CD4-positive, alpha-beta T cell treated with Interleukin-6 for 4 hours (primary cell): ENCODE measurements around the gene ERGIC1.
A peak's percentile ranks its signal among the peaks of the same experiment; 100 is the strongest.

Source experiments
- DNase-seq: peaks from one replicate; pipeline ENCODE4 v3.0.0-alpha.2; 2020; ENCODE audit warnings: mixed read lengths

Gene ERGIC1

DNA sequence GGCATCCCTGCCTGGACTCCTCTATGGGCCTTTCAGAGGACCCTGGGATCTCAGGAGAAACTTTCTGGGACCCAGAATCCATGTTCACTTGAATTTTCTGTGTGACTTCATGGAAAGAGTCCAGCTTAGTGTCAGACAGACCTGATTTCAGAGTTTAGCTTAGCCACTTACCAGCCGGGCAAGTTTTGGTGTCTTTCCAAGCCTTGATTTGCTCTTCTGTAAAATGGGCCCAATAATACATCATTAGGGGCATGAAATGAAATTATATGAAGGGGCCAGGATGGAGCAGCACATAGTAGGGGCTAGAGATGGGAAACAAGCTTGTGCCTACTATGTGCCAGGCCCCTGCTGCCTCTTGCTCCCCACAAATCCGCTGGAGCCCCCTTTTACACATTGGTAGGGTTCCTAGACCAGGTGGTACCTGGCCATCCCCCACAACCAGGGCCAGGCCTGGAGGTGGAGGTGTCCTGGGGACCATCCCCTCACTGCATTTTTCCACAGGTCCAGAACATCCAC is 92.0 kb downstream of the ERGIC1 start:
- DNase-seq: no peak

DNA sequence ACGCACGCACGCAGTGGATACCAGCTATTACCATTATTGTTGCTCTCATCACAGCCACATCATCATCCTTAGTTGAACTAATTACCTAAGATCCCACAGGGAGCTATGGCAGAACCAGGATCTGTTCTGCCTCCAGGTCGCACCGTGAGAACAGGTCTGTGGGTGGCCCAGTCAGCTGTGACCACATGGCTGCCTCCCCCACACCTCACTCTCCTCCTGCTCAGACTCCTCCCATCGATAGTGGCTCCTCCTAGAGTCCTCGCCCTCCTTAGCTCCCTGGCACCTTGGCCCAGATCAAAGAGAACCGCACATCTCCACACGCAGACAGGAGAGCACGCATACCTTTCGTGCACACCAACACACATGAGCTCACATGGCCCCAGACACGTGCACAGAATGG is 92.7 kb downstream of the ERGIC1 start:
- no peak for DNase-seq

DNA sequence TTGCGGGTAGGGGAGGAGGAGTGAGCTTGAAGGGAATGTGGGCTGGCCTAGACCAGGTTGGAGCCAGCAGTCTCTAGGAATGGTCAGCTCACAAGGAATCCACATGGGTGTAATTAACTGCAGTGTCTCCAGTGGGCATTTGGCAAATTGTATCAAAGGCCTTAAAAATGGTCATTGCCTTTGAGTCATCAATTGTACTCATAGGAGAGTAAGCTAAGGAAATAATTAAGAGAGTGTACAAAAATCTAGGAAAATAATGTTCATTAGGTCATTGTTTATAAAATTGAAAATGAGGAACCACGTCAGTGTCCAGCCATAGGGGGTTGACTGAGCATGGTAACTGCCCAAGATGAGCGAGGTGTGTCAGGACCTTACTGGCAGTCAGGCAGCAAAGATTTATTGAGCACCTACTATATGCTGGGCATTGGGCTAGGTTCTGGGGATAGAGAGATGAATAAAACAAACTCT is 95.4 kb downstream of the ERGIC1 start:
- DNase-seq: no peak

DNA sequence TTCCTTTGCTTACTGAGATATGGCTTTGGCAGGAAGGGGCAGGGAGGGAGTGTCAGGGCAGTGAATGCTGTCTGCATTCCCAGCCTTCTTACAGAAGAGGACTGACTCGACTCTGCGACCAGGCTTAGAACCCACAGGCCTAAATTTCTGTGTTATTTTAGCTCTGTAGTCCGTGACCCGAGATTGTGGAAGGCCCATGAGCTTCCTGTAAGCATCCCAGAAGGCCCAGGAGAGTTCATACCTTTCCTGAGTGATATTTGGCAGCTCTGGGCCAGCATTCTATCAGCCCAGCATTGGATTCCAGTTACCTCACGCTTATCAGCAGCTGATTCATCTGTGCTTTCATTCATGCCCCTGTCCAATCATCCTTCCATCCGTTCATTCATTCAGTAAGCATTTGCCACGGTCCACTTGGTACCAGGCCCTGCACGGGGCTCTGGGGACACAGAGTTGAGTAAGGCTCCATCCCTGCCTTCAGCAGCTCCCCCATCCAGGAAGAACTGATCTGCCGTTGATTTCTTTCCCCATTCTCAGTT is 97.0 kb downstream of the ERGIC1 start:
- no peak for DNase-seq

DNA sequence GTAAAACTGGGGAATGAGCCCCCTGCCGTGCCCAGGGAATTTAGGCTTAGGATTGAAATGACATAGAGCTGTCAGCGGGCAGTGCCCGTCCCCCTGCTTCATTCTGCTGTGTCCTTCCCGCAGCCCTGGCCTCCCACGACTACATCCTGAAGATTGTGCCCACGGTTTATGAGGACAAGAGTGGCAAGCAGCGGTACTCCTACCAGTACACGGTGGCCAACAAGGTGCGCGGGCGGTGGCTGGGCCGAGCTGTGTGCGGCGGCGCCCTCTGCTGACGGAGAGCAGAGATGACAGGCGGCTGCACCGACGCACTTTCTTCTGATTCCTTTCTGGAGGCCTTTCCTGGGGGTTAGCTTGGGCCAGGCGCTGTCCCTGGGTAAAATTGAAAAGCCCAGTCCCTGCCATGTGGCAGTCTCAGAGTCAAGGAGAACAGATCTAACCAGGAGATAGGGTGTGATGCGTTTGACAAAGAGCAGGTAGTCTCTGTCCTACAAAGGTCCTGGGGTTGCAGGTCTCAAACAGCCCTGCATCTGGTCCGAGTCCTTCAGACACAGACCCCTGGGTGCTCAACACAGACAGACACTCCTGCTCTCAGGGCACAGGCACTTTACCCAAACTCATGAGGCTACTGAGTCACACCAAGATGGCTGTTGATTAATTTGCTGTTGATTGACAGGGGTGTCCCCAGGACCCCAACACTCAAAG is 98.4 kb downstream of the ERGIC1 start:
- peak; percentile 79 for DNase-seq

DNA sequence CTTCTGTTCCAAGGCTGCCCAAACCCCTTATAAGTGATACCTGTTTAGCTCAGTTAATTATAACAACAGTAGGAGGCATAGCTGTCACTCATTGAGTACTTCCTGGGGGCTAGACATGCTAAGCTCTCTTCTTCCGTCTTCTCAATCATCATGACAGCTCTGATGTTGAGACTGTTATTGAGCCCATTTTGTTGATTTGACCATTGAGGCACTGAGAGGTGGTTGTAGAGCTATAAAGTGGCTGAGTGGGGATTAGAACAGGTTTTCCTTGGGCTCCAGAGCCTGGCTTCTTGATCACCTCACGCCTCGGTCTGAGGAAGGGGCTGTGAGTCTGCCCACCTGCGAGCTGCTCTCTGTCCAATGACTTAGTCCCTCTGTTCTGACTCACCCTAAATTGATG is 99.2 kb downstream of the ERGIC1 start:
- DNase-seq: no peak

DNA sequence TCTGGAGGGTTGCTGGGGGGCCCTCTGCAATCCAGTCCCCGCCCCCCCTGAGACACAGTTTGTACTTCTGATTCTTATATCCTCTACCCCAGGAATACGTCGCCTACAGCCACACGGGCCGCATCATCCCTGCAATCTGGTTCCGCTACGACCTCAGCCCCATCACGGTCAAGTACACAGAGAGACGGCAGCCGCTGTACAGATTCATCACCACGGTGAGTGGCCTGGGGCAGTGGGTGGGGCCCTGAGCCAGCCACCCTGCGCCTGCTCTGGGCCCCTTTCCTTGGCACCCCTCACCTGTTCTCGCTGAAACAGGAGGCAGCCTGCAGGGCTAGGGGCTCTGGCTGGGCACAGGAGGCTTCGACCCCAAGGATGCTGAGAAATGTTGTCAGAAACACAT is 101.0 kb downstream of the ERGIC1 start:
- DNase-seq: no peak

DNA sequence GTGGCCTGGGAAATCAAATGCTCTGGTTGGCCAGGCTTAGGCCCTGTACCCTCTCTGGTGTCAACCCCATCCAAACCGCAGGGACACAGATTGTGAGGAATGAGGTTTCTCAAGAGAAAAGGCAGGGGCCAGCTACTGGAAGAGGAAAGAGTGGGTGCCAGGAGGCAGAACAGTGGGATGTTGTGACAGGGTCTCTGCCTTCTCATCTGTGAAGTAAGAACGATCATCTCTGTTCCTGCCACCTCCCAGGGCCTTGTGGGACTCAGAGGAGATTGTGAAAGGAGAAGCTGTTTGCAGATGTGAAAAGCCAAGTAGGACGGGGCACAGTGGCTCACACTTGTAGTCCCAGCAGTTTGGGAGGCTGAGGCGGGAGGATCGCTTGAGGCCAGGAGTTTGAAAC is 102.3 kb downstream of the ERGIC1 start:
- DNase-seq: no peak

DNA sequence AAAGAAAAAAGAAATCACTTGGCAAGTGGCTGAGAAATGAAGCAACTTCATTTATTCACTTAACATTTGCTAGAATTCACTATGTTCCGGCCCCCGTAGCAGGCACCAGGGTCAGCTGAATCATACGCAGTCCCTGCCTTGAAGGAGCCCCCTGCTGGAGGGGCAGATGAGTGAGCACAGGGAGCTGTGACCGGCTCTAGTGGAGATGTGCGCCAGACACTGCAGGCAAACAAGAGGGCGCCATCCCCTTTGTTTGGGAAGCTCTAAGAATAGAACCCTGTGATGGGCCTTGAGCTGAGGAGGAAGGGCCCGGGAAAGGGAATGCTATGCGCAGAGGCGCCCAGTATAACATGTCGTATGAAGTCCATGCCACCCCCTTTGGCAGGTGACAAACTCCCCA is 105.0 kb downstream of the ERGIC1 start:
- DNase-seq: no peak

DNA sequence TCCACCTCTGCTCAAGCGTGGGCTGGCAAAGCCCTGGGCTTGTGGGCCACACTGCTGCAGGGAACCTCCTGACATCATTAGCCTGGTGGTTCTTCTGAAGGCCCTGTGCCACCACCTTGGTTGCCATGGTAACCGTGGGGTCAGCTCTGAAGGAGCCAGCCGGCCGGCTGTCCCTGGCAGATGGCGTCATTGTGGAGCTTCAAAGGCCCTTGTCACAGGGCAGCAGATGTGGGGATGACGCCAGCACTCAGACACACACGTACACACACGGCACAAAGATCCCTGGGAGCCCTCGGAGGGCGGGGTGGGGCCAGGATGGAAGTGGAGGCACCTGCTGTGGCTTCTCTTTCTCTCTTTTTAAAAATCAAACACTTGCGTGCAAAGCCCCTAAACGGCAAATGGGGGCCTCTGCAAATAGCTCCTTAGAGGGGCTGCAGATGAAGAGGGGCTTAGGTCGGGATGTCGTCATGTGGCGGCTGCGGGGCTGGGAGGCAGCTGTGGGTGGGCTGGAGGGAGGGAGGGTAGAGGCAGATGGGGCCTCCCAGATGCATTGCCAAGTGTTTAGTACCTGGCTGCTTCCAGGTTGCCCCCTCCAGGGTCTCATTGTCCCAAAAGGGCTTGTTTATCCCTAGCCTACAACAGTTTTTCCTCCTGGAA is 105.7 kb downstream of the ERGIC1 start:
- no peak for DNase-seq

DNA sequence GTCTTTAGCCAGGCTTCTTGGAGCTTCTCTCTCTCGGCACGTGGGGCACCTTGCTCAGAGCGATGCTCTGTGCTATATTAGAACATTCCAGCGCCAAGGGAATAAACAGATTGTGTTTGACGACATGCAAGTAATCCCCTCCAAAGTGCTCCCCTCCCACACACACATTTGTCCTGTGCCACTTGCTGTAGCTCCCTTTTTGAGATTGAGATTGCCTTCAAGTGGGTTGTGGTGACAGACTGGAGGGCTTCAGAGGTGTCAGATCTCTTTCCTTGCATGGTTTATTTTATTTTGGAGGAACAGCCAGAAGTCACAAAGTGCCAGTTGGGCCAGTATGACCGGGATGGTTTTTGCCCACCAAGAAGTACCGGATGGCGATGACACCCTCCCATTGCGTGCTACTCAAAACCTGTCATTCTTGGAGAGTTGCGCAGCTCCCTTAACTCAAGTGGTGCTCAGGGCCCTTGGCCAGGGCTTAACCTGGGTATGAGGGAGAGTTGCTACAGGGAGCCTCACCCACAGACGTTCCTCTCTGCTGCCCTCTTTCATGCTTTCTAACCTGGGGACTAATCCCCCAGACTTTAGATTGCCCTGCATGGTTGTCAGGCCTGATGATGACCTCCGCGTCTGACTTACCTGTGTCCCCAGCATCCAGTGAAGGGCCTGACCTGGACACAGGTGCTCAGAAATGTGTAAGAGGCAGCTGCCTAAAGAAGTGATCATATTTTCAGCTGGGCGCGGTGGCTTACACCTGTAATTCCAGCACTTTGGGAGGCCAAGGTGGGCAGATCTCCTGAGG is 106.4 kb downstream of the ERGIC1 start:
- DNase-seq: no peak

DNA sequence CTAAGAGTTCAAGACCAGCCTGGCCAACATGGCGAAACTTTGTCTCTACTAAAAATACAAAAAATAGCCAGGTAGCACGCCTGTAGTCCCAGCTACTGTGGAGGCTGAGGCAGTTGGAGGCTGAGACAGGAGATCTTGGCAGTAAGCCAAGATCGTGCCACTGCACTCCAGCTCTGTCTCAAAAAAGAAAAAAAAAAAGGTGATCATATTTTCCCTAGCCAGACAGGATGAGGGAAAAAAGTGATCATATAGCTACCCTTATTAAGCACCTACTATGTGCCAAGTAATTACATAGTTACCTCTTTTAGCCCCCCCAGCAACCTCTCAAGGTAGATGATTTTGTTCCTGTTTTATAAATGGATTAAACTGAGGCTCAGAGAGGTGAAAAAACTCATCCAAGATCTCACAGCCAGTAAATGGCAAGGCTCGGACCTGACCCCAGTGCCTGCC is 107.0 kb downstream of the ERGIC1 start:
- no peak for DNase-seq

DNA sequence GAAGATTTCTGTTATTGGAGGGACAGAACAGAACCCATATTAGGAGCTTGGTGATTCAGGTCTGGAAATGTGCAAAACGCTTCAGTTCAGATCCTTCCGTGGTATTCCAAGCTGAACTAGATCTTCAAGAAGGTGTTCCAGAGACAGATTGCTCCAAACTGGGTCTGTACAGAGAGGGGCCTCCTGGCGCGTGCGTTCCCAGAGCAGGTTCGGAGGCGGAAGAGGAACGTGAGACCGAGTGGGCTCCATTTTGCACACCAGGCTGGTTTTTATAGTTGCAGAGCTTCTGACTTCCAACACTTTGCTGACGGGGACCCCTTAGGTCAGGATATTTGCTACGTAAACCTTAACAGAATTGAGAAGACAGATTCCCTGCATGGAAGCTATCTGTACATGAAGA is 108.5 kb downstream of the ERGIC1 start:
- no peak for DNase-seq

DNA sequence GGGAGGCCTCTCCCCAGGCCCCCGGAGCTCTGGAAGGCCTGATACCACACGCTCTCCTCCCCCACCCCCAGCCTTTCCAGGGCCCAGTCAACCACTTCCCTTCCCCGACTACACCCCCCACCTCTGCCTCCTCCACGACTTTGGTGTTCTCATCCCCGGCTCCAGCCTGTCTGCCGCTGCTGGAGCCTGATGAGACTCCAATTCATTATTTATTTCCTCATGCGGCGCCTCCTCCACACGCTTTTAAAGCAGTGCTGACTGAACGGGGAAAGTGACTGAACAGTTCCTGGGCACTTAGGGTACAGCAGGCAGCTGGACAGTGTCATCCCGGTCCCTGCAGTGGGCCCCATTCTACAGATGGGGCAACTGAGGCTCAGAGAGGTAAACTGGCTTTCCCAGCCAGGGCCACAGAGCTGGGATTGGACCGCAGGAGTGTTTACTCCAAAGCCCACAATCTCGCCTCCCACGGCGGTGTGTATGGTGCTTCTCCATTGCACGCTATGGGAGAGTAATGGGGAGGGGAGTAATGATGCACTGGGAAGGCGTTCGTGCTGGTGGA is 109.3 kb downstream of the ERGIC1 start:
- DNase-seq: no peak

DNA sequence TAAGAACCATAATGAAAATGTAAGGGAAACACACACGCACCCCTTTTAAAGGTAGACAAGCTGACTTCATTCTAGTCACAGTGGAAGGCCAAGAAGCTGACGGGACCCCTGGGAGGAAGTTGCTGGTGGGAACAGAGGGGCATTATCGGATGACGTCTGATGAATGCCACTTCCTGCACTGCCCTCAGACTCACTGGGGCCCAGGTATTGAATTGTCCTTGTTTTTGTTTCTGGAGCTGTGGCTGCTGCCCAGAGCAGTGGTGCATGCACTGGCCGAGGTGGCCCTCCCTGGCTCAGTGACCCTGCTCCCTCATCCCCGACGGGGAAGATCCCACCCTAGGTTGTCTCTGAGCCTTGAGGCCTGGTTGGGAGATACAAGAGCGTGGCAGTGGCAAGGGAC is 109.9 kb downstream of the ERGIC1 start:
- no peak for DNase-seq

DNA sequence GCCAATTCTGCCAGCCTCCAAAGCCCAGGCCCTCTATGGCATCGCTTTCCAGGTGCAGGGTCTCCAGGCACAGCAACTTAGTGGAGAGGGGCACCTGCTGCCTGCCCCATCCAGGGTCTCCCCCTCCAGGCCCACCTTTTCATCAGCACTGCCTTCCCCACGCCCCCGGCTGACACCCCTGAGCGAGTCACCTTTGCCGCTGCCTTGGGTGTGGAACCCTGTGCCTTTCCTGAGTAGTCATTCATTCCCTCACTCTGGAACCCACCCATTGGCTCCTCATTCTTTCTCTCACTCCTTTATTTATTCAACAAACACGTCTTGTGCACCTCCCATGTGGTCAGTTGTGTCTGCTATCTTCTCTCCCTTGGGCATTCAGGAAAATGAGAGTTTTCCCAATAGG is 110.7 kb downstream of the ERGIC1 start:
- no peak for DNase-seq

DNA sequence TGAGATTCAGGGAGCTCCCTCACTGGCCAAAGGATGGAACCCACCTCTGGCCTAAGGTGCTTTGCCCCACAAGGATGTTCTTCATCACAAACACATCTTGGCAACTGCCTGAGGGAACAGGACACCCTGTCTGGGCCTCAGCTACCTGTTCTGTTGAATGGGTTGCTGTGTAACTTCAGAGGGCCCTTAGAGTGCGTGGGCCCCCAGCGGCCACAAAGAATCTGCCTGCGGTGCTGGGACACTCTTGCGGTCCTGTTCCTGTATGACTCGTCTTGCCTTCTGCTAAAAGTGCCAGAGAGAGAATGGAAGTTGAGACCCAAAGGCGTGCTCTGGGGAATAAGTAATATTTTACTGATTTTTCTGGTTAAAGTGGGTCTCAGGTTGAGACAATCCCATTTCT is 111.1 kb downstream of the ERGIC1 start:
- DNase-seq: no peak

DNA sequence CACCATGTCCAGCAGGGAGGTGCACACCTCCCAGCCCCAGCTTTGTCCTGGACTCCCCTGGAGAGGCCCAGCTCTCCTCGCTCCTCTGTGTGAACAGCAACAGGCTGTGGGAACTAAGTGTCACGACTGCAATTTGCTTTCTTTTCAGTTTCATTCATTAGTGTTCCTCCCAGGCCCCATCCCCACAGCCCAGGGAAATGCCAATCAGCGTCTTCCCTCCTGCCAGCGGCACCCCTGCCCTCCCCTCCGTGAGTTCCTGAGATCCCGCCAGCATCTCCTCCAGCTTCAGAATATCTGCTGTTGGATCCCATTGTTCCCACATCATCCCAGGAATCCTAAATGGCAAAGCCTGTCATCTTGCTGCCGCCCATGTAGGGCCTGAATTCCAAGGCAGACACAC is 112.1 kb downstream of the ERGIC1 start:
- DNase-seq: no peak

DNA sequence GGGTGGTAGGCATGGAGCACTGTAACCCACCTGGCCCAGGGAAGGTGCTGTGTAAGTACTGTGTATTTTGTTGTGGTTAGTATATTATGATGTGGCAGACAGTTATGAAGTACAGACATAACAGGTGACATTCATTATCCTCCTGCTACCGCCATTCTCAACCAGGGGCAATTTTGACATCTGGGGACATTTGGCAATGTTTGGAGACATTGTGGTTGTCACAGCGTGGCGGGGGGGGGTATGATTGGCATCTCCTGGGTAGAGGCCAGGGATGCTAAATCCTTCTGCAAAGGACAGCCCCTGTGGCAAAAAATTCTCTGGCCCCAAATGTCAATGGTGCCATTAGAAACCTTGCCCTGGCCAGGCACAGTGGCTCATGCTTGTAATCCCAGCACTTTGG is 115.4 kb downstream of the ERGIC1 start:
- no peak for DNase-seq

DNA sequence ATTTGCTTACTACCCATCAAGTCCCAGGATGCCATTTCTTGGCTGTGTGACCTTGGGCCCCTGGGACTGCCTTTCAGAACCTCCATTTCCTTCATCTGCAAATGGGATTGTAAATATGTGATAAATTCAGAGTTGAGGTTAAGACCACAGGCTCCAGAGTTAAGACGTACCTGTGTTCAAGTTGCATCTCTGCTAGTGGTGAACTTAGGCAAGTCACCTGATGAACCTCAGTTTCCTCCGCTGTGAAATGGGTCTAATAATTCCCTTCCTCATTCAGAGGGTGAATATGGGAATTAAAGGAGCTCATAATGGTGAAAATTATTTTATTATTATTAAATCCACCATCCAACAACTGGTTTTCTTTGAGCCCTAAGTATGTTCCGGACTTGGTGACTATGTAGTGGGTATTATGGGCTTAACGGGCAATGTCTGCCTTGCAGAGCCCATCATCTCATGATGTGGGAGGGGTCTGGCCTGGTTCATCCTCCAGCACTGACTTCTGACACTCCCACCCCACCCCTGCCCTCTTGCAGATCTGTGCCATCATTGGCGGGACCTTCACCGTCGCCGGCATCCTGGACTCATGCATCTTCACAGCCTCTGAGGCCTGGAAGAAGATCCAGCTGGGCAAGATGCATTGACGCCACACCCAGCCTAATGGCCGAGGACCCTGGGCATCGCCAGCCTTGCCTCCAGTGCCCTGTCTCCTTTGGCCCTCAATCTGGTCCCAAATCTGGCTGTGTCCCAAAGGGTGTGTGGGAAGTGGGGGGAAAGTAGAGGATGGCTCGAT is 116.3 kb downstream of the ERGIC1 start:
- DNase-seq: no peak

DNA sequence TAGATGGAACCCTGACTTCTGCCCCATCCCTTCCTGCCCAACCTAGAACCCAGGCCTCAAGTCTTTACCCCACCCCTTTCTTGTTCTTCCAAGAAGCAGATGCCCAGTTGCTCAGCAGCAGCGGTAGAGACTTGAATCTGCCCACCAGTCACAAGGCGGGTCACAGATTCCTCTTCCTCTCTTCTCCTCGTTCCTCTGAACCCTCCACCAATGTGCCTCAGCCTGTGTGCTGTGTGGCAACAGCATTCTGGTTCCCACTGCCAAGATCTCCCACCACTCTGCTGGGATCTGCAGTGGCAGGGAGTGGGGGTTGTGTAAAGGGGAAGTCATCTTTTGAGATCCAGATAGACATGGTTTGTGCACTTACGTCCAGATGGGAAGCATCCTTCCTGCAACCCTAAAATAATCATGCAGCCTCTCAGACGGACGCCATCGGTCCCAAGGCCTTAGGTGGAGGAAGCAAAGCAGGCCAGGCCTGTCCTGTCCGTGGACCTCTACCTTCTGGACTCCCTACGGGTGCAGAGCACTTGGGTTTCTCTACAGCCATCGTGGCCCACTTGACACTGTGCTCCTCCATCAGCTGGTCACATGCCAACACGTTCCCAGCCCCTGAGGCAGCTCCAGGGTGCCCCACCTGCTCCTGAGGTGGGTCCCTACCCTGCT is 117.5 kb downstream of the ERGIC1 start:
- no peak for DNase-seq
